Coronary artery (tissue), 2 donors: ENCODE measurements around the gene CAMTA1.

Source experiments
- DNase-seq: peaks from one replicate; pipeline ENCODE4 v3.0.0-alpha.2; 2017; ENCODE audit warnings: low spot score
- H3K27ac ChIP-seq, 2 donors: fragments of 200-600 bp; sonication (generic); one replicate each; pipeline ENCODE4 v1.5.1; 2016 to 2019
- H3K4me3 ChIP-seq: fragments of 200-600 bp; sonication (generic); 2 replicates; pipeline ENCODE4 v1.5.1; 2016; ENCODE audit warnings: mild to moderate bottlenecking, moderate library complexity
- TF ChIP-seq, protein P1 (sequence below): fragments of 200-600 bp; sonication (generic); IDR thresholded peaks from one replicate; pipeline ENCODE4 v1.5.1; 2019; ENCODE audit warnings: antibody characterized with exemption

The CAMTA1 gene

DNA sequence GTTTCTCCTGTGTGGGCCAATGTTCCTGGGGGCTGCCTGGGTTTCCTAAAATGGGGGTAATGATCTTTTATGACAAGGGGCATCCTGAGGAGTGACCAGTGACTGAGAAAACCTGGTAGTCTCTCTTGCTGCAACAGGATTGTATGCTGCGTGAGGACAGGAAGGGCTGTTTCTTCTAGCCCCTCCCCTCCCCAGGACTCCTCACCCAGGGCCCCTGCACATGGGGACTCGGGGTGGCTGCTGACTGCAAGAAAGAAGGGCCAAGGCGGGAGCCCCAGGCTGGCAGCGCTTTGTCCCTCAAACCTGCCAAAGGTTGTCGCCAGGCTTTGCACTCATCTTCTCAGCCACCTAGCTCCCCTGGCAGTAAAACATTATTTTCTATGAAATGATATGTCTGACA lies 442.4 kb downstream of the CAMTA1 start:
- Histone ChIP-seq H3K27ac (no peak overlapping the region), H3K4me3 (no peak overlapping the region)
- TF ChIP-seq, protein P1, sequence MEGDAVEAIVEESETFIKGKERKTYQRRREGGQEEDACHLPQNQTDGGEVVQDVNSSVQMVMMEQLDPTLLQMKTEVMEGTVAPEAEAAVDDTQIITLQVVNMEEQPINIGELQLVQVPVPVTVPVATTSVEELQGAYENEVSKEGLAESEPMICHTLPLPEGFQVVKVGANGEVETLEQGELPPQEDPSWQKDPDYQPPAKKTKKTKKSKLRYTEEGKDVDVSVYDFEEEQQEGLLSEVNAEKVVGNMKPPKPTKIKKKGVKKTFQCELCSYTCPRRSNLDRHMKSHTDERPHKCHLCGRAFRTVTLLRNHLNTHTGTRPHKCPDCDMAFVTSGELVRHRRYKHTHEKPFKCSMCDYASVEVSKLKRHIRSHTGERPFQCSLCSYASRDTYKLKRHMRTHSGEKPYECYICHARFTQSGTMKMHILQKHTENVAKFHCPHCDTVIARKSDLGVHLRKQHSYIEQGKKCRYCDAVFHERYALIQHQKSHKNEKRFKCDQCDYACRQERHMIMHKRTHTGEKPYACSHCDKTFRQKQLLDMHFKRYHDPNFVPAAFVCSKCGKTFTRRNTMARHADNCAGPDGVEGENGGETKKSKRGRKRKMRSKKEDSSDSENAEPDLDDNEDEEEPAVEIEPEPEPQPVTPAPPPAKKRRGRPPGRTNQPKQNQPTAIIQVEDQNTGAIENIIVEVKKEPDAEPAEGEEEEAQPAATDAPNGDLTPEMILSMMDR = no peak
- no peak for DNase-seq

DNA sequence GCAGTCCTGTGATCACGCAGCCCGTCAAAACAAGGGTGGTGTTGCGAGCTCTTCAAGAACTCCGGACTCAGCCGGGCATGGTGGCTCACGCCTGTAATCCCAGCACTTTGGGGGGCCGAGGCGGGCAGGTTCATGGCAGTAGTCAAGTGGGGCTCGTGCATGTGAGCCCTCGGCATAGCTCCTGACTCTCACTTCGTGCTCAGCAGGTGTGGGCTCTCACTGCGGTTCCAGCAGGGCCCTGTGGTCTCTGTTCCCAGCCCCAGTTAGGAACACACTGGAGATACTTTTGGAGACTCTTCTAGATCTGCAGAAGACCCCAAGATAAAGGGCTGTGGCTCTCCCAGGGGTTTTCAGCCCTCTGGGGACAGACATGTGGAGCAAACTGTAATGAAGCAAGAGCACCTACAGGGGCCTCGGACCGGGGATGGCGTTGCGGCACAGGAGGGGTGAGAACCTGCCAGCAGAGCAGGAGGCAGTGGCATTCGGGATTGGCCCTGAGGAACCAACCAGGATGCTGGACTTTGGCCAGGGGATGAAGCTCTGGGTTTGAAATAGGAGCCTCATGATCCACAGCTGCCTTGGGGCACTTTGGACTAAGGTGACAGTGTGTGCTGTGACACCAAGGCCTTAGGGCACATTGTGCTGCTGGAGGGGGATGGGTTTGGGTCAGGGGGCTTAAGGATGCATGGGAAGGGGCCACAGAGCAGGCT lies 443.2 kb downstream of the CAMTA1 start:
- no peak for DNase-seq
- Histone ChIP-seq H3K4me3 (no peak overlapping the region), H3K27ac (no peak overlapping the region)
- TF ChIP-seq, protein P1 = no peak

DNA sequence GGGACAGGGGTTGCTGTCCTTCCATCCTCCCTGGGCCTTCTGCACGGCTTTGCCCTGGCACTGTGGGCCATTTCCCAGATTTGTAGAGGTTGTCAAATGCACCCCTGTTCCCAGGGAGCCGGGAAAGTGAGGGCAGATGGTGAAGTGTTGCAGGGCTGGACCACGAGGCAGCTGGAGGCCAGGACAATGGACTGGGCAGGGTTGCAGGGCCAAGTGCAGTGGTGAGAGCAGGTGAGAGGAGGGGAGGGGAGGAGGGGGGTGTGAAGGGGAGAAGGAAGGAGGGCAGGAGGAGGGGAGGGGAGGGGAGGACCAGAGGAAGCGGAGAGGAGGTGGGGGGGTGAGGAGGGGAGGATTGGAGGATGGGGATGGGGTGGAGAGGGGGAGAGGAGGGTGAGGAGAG lies 443.9 kb downstream of the CAMTA1 start:
- no peak for DNase-seq
- TF ChIP-seq, protein P1 = no peak
- Histone ChIP-seq H3K4me3 (no peak overlapping the region), H3K27ac (no peak overlapping the region)

DNA sequence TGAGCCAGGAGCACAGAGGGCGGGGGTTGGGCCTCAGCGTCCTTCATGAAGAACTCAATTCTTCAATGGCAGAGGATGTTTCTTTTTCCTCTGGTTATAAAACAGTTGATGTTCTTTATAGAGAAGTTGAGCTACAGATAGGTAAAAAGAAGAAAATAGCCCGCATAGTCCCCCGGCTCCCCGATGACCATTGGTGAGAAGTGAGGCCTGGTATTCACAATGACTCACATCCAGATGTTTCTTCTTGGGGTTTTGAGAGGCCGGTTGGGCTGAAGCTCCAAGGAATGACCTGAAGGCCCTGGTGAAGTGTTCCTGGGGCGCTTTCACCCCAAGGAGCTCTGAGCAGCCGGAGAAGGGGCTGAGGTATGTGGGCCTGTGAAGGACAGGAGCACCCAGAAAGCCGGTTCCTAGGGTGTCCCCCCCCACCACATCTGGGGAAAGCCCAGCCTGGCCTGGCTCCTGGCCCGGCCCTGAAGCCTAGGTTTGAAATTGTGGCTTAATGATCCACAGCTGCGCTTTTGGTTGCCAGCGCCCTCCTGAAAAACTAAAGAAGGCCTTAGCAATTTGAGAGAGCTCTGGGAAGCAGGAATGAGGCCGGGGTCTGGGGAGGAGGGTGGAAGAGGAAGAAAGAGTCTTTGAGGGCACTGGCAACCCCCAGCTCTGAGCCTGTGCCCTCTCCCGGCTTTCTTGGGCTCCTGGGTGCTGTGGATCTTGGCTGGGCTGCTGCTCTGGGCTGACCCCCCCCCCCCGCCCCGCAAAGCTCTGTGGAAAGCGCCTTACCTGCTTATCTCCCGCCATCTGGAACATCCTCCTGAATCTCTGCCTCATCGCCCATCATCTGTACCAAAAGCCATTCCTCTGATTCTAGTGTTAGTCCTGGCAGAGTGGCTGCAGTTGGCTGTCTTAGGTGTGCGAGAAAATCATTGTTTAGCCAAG lies 444.7 kb downstream of the CAMTA1 start:
- no peak for DNase-seq
- Histone ChIP-seq H3K4me3 (no peak overlapping the region), H3K27ac (no peak overlapping the region)
- TF ChIP-seq, protein P1 = no peak

DNA sequence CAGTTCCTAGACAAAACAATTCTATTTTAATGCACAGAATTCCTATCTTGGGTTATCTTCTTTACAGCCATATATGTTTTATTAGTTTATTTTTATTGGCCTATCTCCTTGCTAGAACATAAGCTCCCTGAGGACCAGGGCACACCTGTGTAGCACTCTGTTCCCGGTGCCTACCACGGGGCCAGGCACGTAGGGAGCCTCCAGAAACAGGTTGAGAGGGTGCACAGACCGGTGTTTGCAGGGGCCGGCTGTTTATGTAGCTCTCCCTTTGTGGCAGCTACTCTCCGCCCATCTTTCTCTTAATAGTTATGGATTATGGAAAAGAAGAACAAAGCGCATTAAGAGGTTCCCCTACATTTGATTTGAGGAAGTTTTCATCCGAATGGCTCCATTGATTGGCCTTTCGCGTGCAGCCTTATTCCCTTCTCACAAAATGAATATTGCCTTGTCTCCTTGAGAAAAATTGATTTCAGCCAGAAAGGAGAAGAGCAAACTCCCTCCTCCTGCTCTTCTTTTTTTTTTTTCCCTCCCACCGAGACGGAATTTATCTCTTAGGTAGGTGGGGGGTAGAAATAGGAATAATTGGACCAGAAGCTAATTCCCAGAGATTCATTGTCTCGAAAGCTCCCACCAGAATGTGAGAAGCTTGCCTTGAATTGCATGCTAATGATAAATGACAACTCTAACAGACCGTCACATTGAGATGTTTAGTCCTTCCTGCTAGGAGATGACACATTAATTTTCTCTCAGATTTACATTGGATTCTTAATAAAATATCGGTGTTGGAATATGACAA lies 447.4 kb downstream of the CAMTA1 start:
- no peak for DNase-seq
- TF ChIP-seq, protein P1 = no peak

DNA sequence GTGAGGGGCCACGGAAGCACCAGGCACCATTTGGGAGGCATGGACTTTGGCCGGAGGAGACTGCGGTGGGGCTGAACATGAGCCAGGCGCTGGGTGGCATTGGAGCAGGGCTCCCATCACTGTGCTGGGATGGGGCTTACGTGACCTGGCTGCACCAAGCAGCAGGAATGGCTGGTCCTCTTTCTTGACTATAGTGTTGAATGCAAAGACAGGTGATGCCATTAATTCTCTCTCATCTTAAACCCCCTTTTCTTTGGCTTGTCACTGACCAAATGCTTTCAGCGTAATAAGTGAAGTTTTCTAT lies 447.9 kb downstream of the CAMTA1 start:
- TF ChIP-seq, protein P1 = no peak

More for the DNA sequence above, 447.4 kb downstream of the CAMTA1 start:
- Histone ChIP-seq H3K4me3 (no peak overlapping the region), H3K27ac (no peak overlapping the region)

More for the DNA sequence above, 447.9 kb downstream of the CAMTA1 start:
- Histone ChIP-seq H3K4me3 (no peak overlapping the region), H3K27ac (no peak overlapping the region)
- DNase-seq = no peak
